Activated naive CD8-positive, alpha-beta T cell treated with anti-CD3 and anti-CD28 coated beads, Interleukin-2, amount 10 ng/mL, durations not matched to agents 7 days and 5 days (primary cell): ENCODE results near the gene TMEM175. TPM values are rescaled to one million over a fixed set of nuclear protein-coding genes. Genes with fewer than 3 reads are reported as not detected.

ENCODE experiments used
- ATAC-seq: fragments of 150-1000 bp; cut with Tn5 transposase; one replicate; pipeline ENCODE4 v1.10.0; 2021; ENCODE audit warnings: low read depth, moderate library complexity
- POLR2A ChIA-PET: fragments of 350-600 bp; sonication (Branson Sonifier 250); formaldehyde crosslinking; loops from one replicate; lab custom pipeline; 2021; ENCODE audit warnings: antibody characterized with exemption; lab: Charles Lee
- DNase-seq: peaks from one replicate; pipeline ENCODE4 v3.0.0; 2021
- H3K27ac Mint-ChIP-seq: one replicate; pipeline ENCODE4 v1.8.0; 2022; ENCODE audit warnings: mild to moderate bottlenecking, mixed read lengths
- H3K27me3 Mint-ChIP-seq: one replicate; pipeline ENCODE4 v1.8.0; 2022; ENCODE audit warnings: mild to moderate bottlenecking, moderate library complexity, mixed read lengths
- H3K36me3 Mint-ChIP-seq: one replicate; pipeline ENCODE4 v1.8.0; 2021; ENCODE audit warnings: mild to moderate bottlenecking, mixed read lengths
- H3K4me1 Mint-ChIP-seq: one replicate; pipeline ENCODE4 v1.8.0; 2021; ENCODE audit warnings: mixed read lengths
- H3K4me3 Mint-ChIP-seq: one replicate; pipeline ENCODE4 v1.8.0; 2022; ENCODE audit warnings: mild to moderate bottlenecking, moderate library complexity, mixed read lengths
- H3K9me3 Mint-ChIP-seq: one replicate; pipeline ENCODE4 v1.8.0; 2021; ENCODE audit warnings: mixed read lengths
- total RNA-seq, 2 experiments: library from RNA; stranded (reverse); gene quantifications; one replicate each; pipeline ENCODE4 v1.2.3, GENCODE V29; 2021

TMEM175 gene
- total RNA-seq, 2 experiments from 2014 or later = 38.2 to 39.8 TPM

GRCh38 chr4:903066-904046, 28.9 kb upstream of the TMEM175 start:
- peaks cover 20% of the 10 kb centered on the region for H3K36me3 Mint-ChIP-seq

GRCh38 chr4:905485-906338, 26.5 kb upstream of the TMEM175 start:
- Mint-ChIP-seq H3K36me3 (peaks cover 24% of the 10 kb centered on the region), H3K4me3 (no peak overlapping the region), H3K9me3 (peaks cover 3% of the 10 kb centered on the region), H3K27me3 (no peaks in the 10 kb centered on the region), H3K4me1 (peaks cover 1% of the 10 kb centered on the region), H3K27ac (no peak overlapping the region)
- POLR2A ChIA-PET = no interaction called here
- ATAC-seq = no peak
- no peak for DNase-seq

More at GRCh38 chr4:903066-904046, 28.9 kb upstream of the TMEM175 start:
- ATAC-seq (no peak), DNase-seq (no peak)
- POLR2A ChIA-PET = no interaction called here
- H3K4me1 Mint-ChIP-seq = peaks cover 1% of the 10 kb centered on the region
- H3K4me3 Mint-ChIP-seq = no peak overlapping the region
- no peak overlapping the region for H3K27ac Mint-ChIP-seq
- H3K27me3 Mint-ChIP-seq = no peaks in the 10 kb centered on the region
- peaks cover 3% of the 10 kb centered on the region for H3K9me3 Mint-ChIP-seq

GRCh38 chr4:906339-907102, 25.7 kb upstream of the TMEM175 start:
- H3K36me3 Mint-ChIP-seq = peaks cover 29% of the 10 kb centered on the region
- ATAC-seq (no peak), DNase-seq (no peak)
- H3K4me3 Mint-ChIP-seq = no peak overlapping the region
- peaks cover 1% of the 10 kb centered on the region for H3K4me1 Mint-ChIP-seq
- H3K9me3 Mint-ChIP-seq = peaks cover 3% of the 10 kb centered on the region
- no peaks in the 10 kb centered on the region for H3K27me3 Mint-ChIP-seq
- H3K27ac Mint-ChIP-seq = no peak overlapping the region
- POLR2A ChIA-PET = interaction anchor here (0.7 kb wide), 1 partner anchor 24 kb away, joined by 4 read pairs; no protein-coding TSS in a partner anchor

GRCh38 chr4:907103-907400, 25.2 kb upstream of the TMEM175 start:
- Mint-ChIP-seq H3K27me3 (no peaks in the 10 kb centered on the region), H3K4me1 (peaks cover 1% of the 10 kb centered on the region), H3K9me3 (peaks cover 3% of the 10 kb centered on the region), H3K36me3 (peaks cover 29% of the 10 kb centered on the region), H3K27ac (no peak overlapping the region), H3K4me3 (no peak overlapping the region)
- ATAC-seq (no peak), DNase-seq (no peak)
- POLR2A ChIA-PET = interaction anchor here (0.7 kb wide), 1 partner anchor 24 kb away, joined by 4 read pairs; no protein-coding TSS in a partner anchor

- Mint-ChIP-seq H3K4me1 (peaks cover 1% of the 10 kb centered on the region), H3K36me3 (peaks cover 26% of the 10 kb centered on the region), H3K27ac (no peak overlapping the region), H3K4me3 (no peak overlapping the region), H3K27me3 (no peaks in the 10 kb centered on the region), H3K9me3 (peaks cover 3% of the 10 kb centered on the region)
- DNase-seq (no peak), ATAC-seq (no peak)
- POLR2A ChIA-PET = no interaction called here
Measured at GRCh38 chr4:907691-908425, 24.4 kb upstream of the TMEM175 start.

GRCh38 chr4:909131-909571, 23.1 kb upstream of the TMEM175 start:
- no peak overlapping the region for H3K4me3 Mint-ChIP-seq
- DNase-seq = no peak
- peaks cover 3% of the 10 kb centered on the region for H3K9me3 Mint-ChIP-seq
- peaks cover 1% of the 10 kb centered on the region for H3K4me1 Mint-ChIP-seq
- H3K27ac Mint-ChIP-seq = no peak overlapping the region
- H3K27me3 Mint-ChIP-seq = no peaks in the 10 kb centered on the region
- no peak for ATAC-seq
- peaks cover 26% of the 10 kb centered on the region for H3K36me3 Mint-ChIP-seq
- POLR2A ChIA-PET = no interaction called here

- Mint-ChIP-seq H3K9me3 (peaks cover 3% of the 10 kb centered on the region), H3K27me3 (no peaks in the 10 kb centered on the region), H3K27ac (no peak overlapping the region), H3K36me3 (peaks cover 25% of the 10 kb centered on the region), H3K4me3 (no peak overlapping the region), H3K4me1 (peaks cover 3% of the 10 kb centered on the region)
- no peak for ATAC-seq
- POLR2A ChIA-PET = no interaction called here
- DNase-seq = no peak
Measured at GRCh38 chr4:909821-910220, 22.4 kb upstream of the TMEM175 start.

- no peak overlapping the region for H3K27ac Mint-ChIP-seq
- POLR2A ChIA-PET = no interaction called here
- peaks cover 10% of the 10 kb centered on the region for H3K4me1 Mint-ChIP-seq
- no peak for DNase-seq
- H3K27me3 Mint-ChIP-seq = no peaks in the 10 kb centered on the region
- H3K4me3 Mint-ChIP-seq = no peak overlapping the region
- H3K36me3 Mint-ChIP-seq = peaks cover 23% of the 10 kb centered on the region
- peaks cover 3% of the 10 kb centered on the region for H3K9me3 Mint-ChIP-seq
- no peak for ATAC-seq
Measured at GRCh38 chr4:910366-911091, 21.7 kb upstream of the TMEM175 start.

GRCh38 chr4:911221-911751, 21.0 kb upstream of the TMEM175 start:
- no peak overlapping the region for H3K27ac Mint-ChIP-seq
- H3K27me3 Mint-ChIP-seq = no peaks in the 10 kb centered on the region
- peaks cover 3% of the 10 kb centered on the region for H3K9me3 Mint-ChIP-seq
- H3K4me1 Mint-ChIP-seq = peaks cover 15% of the 10 kb centered on the region
- ATAC-seq (no peak), DNase-seq (no peak)
- POLR2A ChIA-PET = interaction anchor here (0.8 kb wide), 1 partner anchor 19 kb away, joined by 7 read pairs; no protein-coding TSS in a partner anchor
- H3K36me3 Mint-ChIP-seq = peaks cover 20% of the 10 kb centered on the region
- H3K4me3 Mint-ChIP-seq = no peak overlapping the region

GRCh38 chr4:911871-912490, 20.3 kb upstream of the TMEM175 start:
- no peak overlapping the region for H3K4me3 Mint-ChIP-seq
- POLR2A ChIA-PET = interaction anchor here (0.8 kb wide), 1 partner anchor 18 kb away, joined by 7 read pairs; no protein-coding TSS in a partner anchor
- peaks cover 17% of the 10 kb centered on the region for H3K4me1 Mint-ChIP-seq
- H3K27me3 Mint-ChIP-seq = no peaks in the 10 kb centered on the region
- no peak for ATAC-seq
- DNase-seq = no peak
- H3K36me3 Mint-ChIP-seq = peaks cover 19% of the 10 kb centered on the region
- no peaks in the 10 kb centered on the region for H3K9me3 Mint-ChIP-seq
- no peak overlapping the region for H3K27ac Mint-ChIP-seq

GRCh38 chr4:912548-913279, 19.5 kb upstream of the TMEM175 start:
- POLR2A ChIA-PET = no interaction called here

More at GRCh38 chr4:912548-913279, 19.5 kb upstream of the TMEM175 start:
- Mint-ChIP-seq H3K4me1 (peaks cover 21% of the 10 kb centered on the region), H3K9me3 (peaks cover 2% of the 10 kb centered on the region), H3K36me3 (peaks cover 23% of the 10 kb centered on the region), H3K27me3 (no peaks in the 10 kb centered on the region), H3K27ac (no peak overlapping the region), H3K4me3 (no peak overlapping the region)
- ATAC-seq = no peak
- DNase-seq = no peak
